Endothelial cell of umbilical vein (primary cell): Measurements from ENCODE around the gene AFF4. TPM values are rescaled to one million over a fixed set of nuclear protein-coding genes. Genes with fewer than 3 reads are reported as not detected.

Source experiments
- BruUV-seq: library from RNA; stranded (reverse); fragments of 400-500 nt; replicated peaks from 2 replicates; lab custom pipeline; 2021; lab: Mats Ljungman, UMichigan
- CTCF ChIA-PET: fragments of 300-600, 350-600 bp; sonication (Branson Sonifier 250); formaldehyde crosslinking; loops from one replicate; lab custom pipeline; 2021; ENCODE audit warnings: antibody characterized with exemption, inconsistent platforms; lab: Charles Lee
- POLR2A ChIA-PET: fragments of 300-600, 350-600 bp; sonication (Branson Sonifier 250); formaldehyde crosslinking; loops from one replicate; lab custom pipeline; 2021; ENCODE audit warnings: antibody characterized with exemption, inconsistent platforms; lab: Charles Lee
- DNase-seq: peaks from one replicate; pipeline ENCODE4 v3.0.0-alpha.2; 2011; ENCODE audit warnings: low read depth, low spot score
- FAIRE-seq: peaks from 2 replicates; lab custom pipeline; 2011; peaks lifted over from hg19 to GRCh38; lab: Jason Lieb, UNC
- H2AFZ ChIP-seq: 2 replicates; pipeline ENCODE4 v1.6.0; 2012; ENCODE audit warnings: low read depth, low read length, control low read depth, inconsistent platforms
- H3K27ac ChIP-seq: 2 replicates; pipeline ENCODE4 v1.5.1; 2011; ENCODE audit warnings: low read depth, mild to moderate bottlenecking, control low read depth, low read length, moderate library complexity; ENCODE audit not compliant: insufficient read depth
- H3K27me3 ChIP-seq, 2 experiments: 2 replicates each; pipeline versions ENCODE4 v1.6.0 to v1.6.1; 2011; ENCODE audit warnings: low read length in 2 of 2, mixed read lengths in 1 of 2; ENCODE audit not compliant: control insufficient read depth in 2 of 2, insufficient read depth in 2 of 2
- H3K36me3 ChIP-seq, 2 experiments: 2 replicates in 1 of 2; 3 replicates in 1 of 2; pipeline ENCODE4 v1.5.1; 2011; ENCODE audit warnings: low read length in 2 of 2, mild to moderate bottlenecking in 1 of 2, moderate library complexity in 1 of 2; ENCODE audit not compliant: control insufficient read depth in 2 of 2, insufficient read depth in 2 of 2; ENCODE audit errors: extremely low read depth in 1 of 2
- H3K4me1 ChIP-seq: 3 replicates; pipeline ENCODE4 v1.5.1; 2011; ENCODE audit warnings: mild to moderate bottlenecking, low read length; ENCODE audit not compliant: control insufficient read depth, insufficient read depth; ENCODE audit errors: extremely low read depth
- H3K4me2 ChIP-seq: 2 replicates; pipeline ENCODE4 v1.6.1; 2011; ENCODE audit warnings: low read length, control low read depth, mixed read lengths; ENCODE audit not compliant: insufficient read depth
- H3K4me3 ChIP-seq, 3 experiments: fragments of 200-600 bp in 1 of 3; sonication (generic), shearing (Covaris generic) in 1 of 3; replicated peaks in 1 of 3; 2 replicates each; pipeline ENCODE4 v1.5.1; 2011 to 2016; ENCODE audit warnings: control low read depth in 3 of 3, low read length in 3 of 3, mild to moderate bottlenecking in 2 of 3, inconsistent platforms in 1 of 3, low read depth in 1 of 3, moderate library complexity in 1 of 3; ENCODE audit not compliant: insufficient read depth in 1 of 3
- H3K79me2 ChIP-seq: 2 replicates; pipeline ENCODE4 v1.6.0; 2012; ENCODE audit warnings: low read length, inconsistent platforms; ENCODE audit not compliant: control insufficient read depth, insufficient read depth
- H3K9ac ChIP-seq: replicated peaks from 2 replicates; pipeline ENCODE3; 2011; ENCODE audit warnings: low read length, control low read depth; ENCODE audit not compliant: insufficient read depth; ENCODE audit errors: extremely low read depth
- H3K9me1 ChIP-seq: replicated peaks from 3 replicates; pipeline ENCODE4 v1.6.0; 2011; ENCODE audit warnings: mild to moderate bottlenecking, low read length; ENCODE audit not compliant: control insufficient read depth, insufficient read depth; ENCODE audit errors: extremely low read depth
- H3K9me3 ChIP-seq: replicated peaks from 2 replicates; pipeline ENCODE4 v1.5.1; 2012; ENCODE audit warnings: low read length, inconsistent platforms; ENCODE audit not compliant: control insufficient read depth, insufficient read depth
- H4K20me1 ChIP-seq: replicated peaks from 2 replicates; pipeline ENCODE3; 2011; ENCODE audit warnings: mild to moderate bottlenecking, low read length; ENCODE audit not compliant: control insufficient read depth, insufficient read depth; ENCODE audit errors: extremely low read depth
- CTCF ChIP-seq, 2 donors: IDR thresholded peaks; 1 replicate in 1 of 2; 2 replicates in 1 of 2; pipeline ENCODE4 v1.5.1; 2011; ENCODE audit warnings: low read length in 2 of 2, mild to moderate bottlenecking in 2 of 2, moderate library complexity in 2 of 2, control low read depth in 1 of 2, inconsistent platforms in 1 of 2, low read depth in 1 of 2; ENCODE audit not compliant: insufficient read depth in 1 of 2; ENCODE audit errors: extremely low read depth in 1 of 2
- EZH2 ChIP-seq: IDR thresholded peaks from 2 replicates; pipeline ENCODE4 v1.6.1; 2012; ENCODE audit warnings: borderline replicate concordance, low read depth, mild to moderate bottlenecking, moderate library complexity, low read length, inconsistent platforms; ENCODE audit not compliant: severe bottlenecking
- FOS ChIP-seq: IDR thresholded peaks from 2 replicates; pipeline ENCODE4 v1.6.1; 2011; ENCODE audit warnings: mild to moderate bottlenecking, low read length, moderate library complexity, borderline replicate concordance; ENCODE audit not compliant: insufficient read depth
- GATA2 ChIP-seq: IDR thresholded peaks from 2 replicates; pipeline ENCODE4 v1.7.0; 2011; ENCODE audit warnings: low read depth, mild to moderate bottlenecking, moderate library complexity, mixed read lengths, low read length; ENCODE audit not compliant: insufficient read length, insufficient read depth
- JUN ChIP-seq: IDR thresholded peaks from 2 replicates; pipeline ENCODE4 v1.6.1; 2011; ENCODE audit warnings: borderline replicate concordance, low read depth; ENCODE audit not compliant: insufficient read length, insufficient read depth
- MYC ChIP-seq: IDR thresholded peaks from one replicate; pipeline ENCODE4 v1.6.1; 2011; ENCODE audit warnings: mild to moderate bottlenecking, low read depth, low read length
- POLR2A ChIP-seq: IDR thresholded peaks from 2 replicates; pipeline ENCODE4 v1.6.1; 2012; ENCODE audit warnings: low read depth, mild to moderate bottlenecking, control low read depth, low read length
- POLR2AphosphoS5 ChIP-seq: IDR thresholded peaks from 2 replicates; pipeline ENCODE4 v1.6.1; 2012; ENCODE audit warnings: low read depth, mild to moderate bottlenecking, control low read depth, low read length, moderate library complexity; ENCODE audit not compliant: insufficient read depth
- dilution Hi-C: fragments of 300-500 bp; cut with MboI; formaldehyde crosslinking; loops from one replicate; pipeline ENCODE4 v1.15.0; 2019; ENCODE audit warnings: low sequenced_read_pairs; ENCODE audit not compliant: extremely low pct_ligation_motif_present
- intact Hi-C: fragments of 100-400 bp; cut with micrococcal nuclease; formaldehyde crosslinking; loops from one replicate; pipeline ENCODE4 v1.10.0; 2022
- polyA plus RNA-seq, 4 experiments: library from polyadenylated mRNA; depleted of rRNA in 3 of 4; stranded (reverse) in 3 of 4; unstranded in 1 of 4; fragments of >200 nt; gene quantifications; 2 replicates each; pipeline versions ENCODE4 v1.2.1 to v1.2.3, GENCODE V29; 2011 to 2012; ENCODE audit warnings: missing spikeins in 1 of 4
- total RNA-seq: library from RNA; stranded (reverse); gene quantifications from 2 replicates; pipeline ENCODE4 v1.2.3, GENCODE V29; 2021
- TF ChIP-seq, protein P1 (sequence below): IDR thresholded peaks from 2 replicates; pipeline ENCODE4 v1.6.1; 2011; ENCODE audit not compliant: insufficient read depth, insufficient read length

Gene AFF4
- total and polyA plus RNA-seq, 2 donors (not counting 3 experiments of a cell fraction or from before 2014, with no cell fraction given), result 27.0 to 88.3 TPM

DNA sequence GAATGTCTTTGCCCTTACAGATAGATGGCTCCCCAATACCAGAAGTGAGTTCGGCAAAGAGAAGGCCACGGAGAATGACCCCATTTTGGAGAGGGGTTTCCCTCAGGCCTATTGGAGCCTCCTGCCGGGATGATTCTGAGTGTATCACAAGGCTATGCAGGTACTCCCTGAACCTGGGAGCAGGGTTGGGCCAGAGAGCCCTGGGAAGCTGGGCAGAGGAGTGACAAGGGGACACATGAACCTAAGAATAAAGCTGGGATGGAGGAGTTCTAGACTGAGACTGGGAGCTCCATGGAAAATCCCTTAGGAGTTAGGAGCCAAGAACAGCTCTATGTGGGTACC lies 89.5 kb downstream of the AFF4 start:
- TF ChIP-seq, protein P1, sequence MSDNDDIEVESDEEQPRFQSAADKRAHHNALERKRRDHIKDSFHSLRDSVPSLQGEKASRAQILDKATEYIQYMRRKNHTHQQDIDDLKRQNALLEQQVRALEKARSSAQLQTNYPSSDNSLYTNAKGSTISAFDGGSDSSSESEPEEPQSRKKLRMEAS, result no peak
- TF ChIP-seq FOS (no peak), EZH2 (no peak), MYC (no peak), GATA2 (no peak), JUN (no peak), CTCF (IDR thresholded peaks at IDR 0.05; ENCODE audit: extremely low read depth in 1 of 2, insufficient read depth in 1 of 2, low read depth in 1 of 2, low read length in 2 of 2) (no peak), POLR2AphosphoS5 (no peak), POLR2A (no peak)
- Histone ChIP-seq H3K4me3 (no peak overlapping the region), H2AFZ (no peak overlapping the region), H3K79me2 (no peaks in the 10 kb centered on the region), H3K4me2 (no peak overlapping the region), H4K20me1 (peaks cover 2% of the 10 kb centered on the region), H3K9ac (no peak overlapping the region), H3K9me1 (no peaks in the 10 kb centered on the region), H3K9me3 (no peaks in the 10 kb centered on the region), H3K36me3 (peaks cover 6 to 13% of the 10 kb centered on the region in 2 experiments), H3K4me1 (no peaks in the 10 kb centered on the region), H3K27ac (no peak overlapping the region), H3K27me3 (no peaks in the 10 kb centered on the region)
- FAIRE-seq, result no peak
- ChIA-PET CTCF (interaction anchor here (0.8 to 3.3 kb wide), 3 partner anchors 9 to 54 kb away, joined by 4 to 16 read pairs (median 8); partner anchors contain the start of gene SHROOM1), POLR2A (no interaction called here)
- no TSS peak for BruUV-seq
- dilution Hi-C loops (no loop called here), intact Hi-C loops (no loop called here)
- no peak for DNase-seq
